OCI-LY7 (cell line): Measurements from ENCODE around the gene PXDN. TPM values are rescaled to one million over a fixed set of nuclear protein-coding genes. Genes with fewer than 3 reads are reported as not detected.

Experiments
- BruUV-seq: library from RNA; stranded (reverse); fragments of 400-500 nt; replicated peaks from 2 replicates; lab custom pipeline; 2021; lab: Mats Ljungman, UMichigan
- CTCF ChIA-PET: fragments of 300-600 bp; sonication (Branson Sonifier 250); formaldehyde crosslinking; loops from one replicate; lab custom pipeline; 2022; ENCODE audit warnings: antibody characterized with exemption; ENCODE audit not compliant: unreplicated experiment; lab: Charles Lee
- POLR2A ChIA-PET: fragments of 300-600 bp; sonication (Branson Sonifier 250); formaldehyde crosslinking; loops from one replicate; lab custom pipeline; 2022; ENCODE audit warnings: antibody characterized with exemption; lab: Charles Lee
- DNase-seq: peaks from one replicate; pipeline ENCODE4 v3.0.0-alpha.2; 2015; ENCODE audit warnings: low spot score
- H2AFZ ChIP-seq: fragments of 200-600 bp; sonication (generic), shearing (Covaris generic); 2 replicates; pipeline ENCODE4 v1.6.1; 2014; ENCODE audit warnings: mild to moderate bottlenecking, antibody characterized with exemption, low read length, moderate library complexity
- H3K27ac ChIP-seq: fragments of 200-600 bp; sonication (generic); 2 replicates; pipeline ENCODE4 v1.5.1; 2014; ENCODE audit warnings: mixed run types, low read depth, mild to moderate bottlenecking, moderate library complexity, low read length, inconsistent platforms; ENCODE audit not compliant: poor library complexity, severe bottlenecking
- H3K36me3 ChIP-seq: fragments of 200-600 bp; sonication (generic); 2 replicates; pipeline ENCODE4 v1.6.1; 2014; ENCODE audit warnings: mild to moderate bottlenecking, antibody characterized with exemption, low read length, moderate library complexity, mixed read lengths; ENCODE audit not compliant: insufficient read depth
- H3K4me1 ChIP-seq: fragments of 200-600 bp; sonication (generic); 2 replicates; pipeline ENCODE4 v1.5.1; 2014; ENCODE audit warnings: mild to moderate bottlenecking, low read length; ENCODE audit not compliant: insufficient read depth, poor library complexity, severe bottlenecking
- H3K4me2 ChIP-seq: fragments of 200-600 bp; sonication (generic); 2 replicates; pipeline ENCODE4 v1.6.1; 2014; ENCODE audit warnings: mild to moderate bottlenecking, low read length
- H3K4me3 ChIP-seq: fragments of 200-600 bp; sonication (generic); 2 replicates; pipeline ENCODE4 v1.5.1; 2014; ENCODE audit warnings: mild to moderate bottlenecking, low read depth, low read length; ENCODE audit not compliant: poor library complexity, severe bottlenecking
- H3K79me2 ChIP-seq: fragments of 200-600 bp; sonication (generic); 2 replicates; pipeline ENCODE4 v1.6.1; 2016; ENCODE audit warnings: low read depth, mild to moderate bottlenecking, low read length, moderate library complexity, mixed read lengths; ENCODE audit not compliant: insufficient read depth
- H3K9me2 ChIP-seq: fragments of 200-600 bp; sonication (generic); 2 replicates; pipeline ENCODE4 v1.6.1; 2016; ENCODE audit warnings: mild to moderate bottlenecking, low read length, mixed read lengths; ENCODE audit not compliant: insufficient read depth
- H3K9me3 ChIP-seq: fragments of 200-600 bp; sonication (generic); 2 replicates; pipeline ENCODE4 v1.6.1; 2014; ENCODE audit warnings: mild to moderate bottlenecking, mixed run types, low read length, mixed read lengths
- H4K20me1 ChIP-seq: fragments of 200-600 bp; sonication (generic); 2 replicates; pipeline ENCODE4 v1.6.1; 2014; ENCODE audit warnings: mild to moderate bottlenecking, antibody characterized with exemption, low read length, moderate library complexity, mixed read lengths; ENCODE audit not compliant: insufficient read depth
- EZH2phosphoT487 ChIP-seq: fragments of 200-600 bp; sonication (generic); IDR thresholded peaks from 2 replicates; pipeline ENCODE4 v1.6.1; 2018; ENCODE audit warnings: low read depth, borderline replicate concordance, mild to moderate bottlenecking, mixed run types, antibody characterized with exemption, low read length, moderate library complexity, mixed read lengths
- intact Hi-C: fragments of 100-400 bp; cut with micrococcal nuclease; formaldehyde crosslinking; loops from one replicate; pipeline ENCODE4 v1.10.0; 2022; ENCODE audit not compliant: unreplicated experiment
- total RNA-seq, 2 experiments: library from RNA; depleted of rRNA in 1 of 2; stranded (reverse); fragments of >200 nt in 1 of 2; shearing (Covaris generic) in 1 of 2; gene quantifications; 2 replicates each; pipeline ENCODE4 v1.2.3, GENCODE V29; 2014 to 2022
- TF ChIP-seq, protein P1 (sequence below): fragments of 200-600 bp; sonication (generic); conservative IDR thresholded peaks from 2 replicates; pipeline ENCODE4 v1.5.1; 2014; ENCODE audit warnings: mild to moderate bottlenecking, antibody characterized with exemption, low read length, moderate library complexity, mixed read lengths

Gene PXDN
- total RNA-seq, 2 experiments from 2014 or later = not detected

DNA sequence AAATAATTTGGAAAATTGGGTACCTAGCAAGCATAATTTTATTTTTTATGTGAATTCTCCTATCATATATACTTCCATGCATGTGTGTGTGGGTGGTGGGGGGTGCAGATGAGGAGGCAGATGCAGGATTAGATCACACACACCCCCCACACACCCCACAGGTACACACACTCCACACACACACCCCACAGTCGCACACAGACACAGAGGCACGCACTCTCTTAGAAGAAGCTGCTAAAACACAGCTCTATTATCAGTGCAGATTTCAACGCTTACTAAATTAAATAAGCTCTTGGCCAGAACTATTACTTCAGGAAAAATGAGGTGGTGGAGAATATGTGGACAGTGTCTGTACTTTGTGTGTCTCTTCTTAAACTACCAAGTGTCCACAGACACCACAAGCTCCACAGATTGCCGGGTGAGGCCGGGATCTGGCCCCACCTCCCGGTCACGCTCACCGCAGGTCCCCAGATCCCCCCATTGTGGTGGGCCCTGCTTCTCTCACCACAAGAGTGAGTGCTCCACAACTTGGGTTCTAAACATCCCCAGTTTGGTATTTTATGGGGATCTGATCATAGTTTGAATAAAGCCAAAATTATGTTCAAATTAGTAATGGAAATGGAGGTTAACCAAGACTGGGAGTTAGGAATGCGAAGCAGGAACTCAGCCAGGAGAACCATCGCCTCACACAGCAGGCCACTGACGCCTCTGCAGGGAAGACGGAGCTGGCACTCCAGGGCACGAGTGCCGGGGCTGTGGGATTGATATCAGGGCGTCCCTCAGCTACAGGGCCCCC, 102.1 kb downstream of the PXDN start:
- Histone ChIP-seq H4K20me1 (no peaks in the 10 kb centered on the region), H3K79me2 (no peaks in the 10 kb centered on the region), H3K36me3 (no peaks in the 10 kb centered on the region), H3K9me3 (no peaks in the 10 kb centered on the region), H3K4me1 (no peaks in the 10 kb centered on the region), H3K9me2 (no peaks in the 10 kb centered on the region), H3K4me2 (no peak overlapping the region), H2AFZ (no peak overlapping the region), H3K27ac (no peak overlapping the region), H3K4me3 (no peak overlapping the region)
- BruUV-seq = no TSS peak
- intact Hi-C loops = loop anchor here (2.0 kb wide), 1 partner anchor 49 kb away; no protein-coding TSS in a partner anchor
- ChIA-PET POLR2A (no interaction called here), CTCF (no interaction called here)
- TF ChIP-seq, protein P1, sequence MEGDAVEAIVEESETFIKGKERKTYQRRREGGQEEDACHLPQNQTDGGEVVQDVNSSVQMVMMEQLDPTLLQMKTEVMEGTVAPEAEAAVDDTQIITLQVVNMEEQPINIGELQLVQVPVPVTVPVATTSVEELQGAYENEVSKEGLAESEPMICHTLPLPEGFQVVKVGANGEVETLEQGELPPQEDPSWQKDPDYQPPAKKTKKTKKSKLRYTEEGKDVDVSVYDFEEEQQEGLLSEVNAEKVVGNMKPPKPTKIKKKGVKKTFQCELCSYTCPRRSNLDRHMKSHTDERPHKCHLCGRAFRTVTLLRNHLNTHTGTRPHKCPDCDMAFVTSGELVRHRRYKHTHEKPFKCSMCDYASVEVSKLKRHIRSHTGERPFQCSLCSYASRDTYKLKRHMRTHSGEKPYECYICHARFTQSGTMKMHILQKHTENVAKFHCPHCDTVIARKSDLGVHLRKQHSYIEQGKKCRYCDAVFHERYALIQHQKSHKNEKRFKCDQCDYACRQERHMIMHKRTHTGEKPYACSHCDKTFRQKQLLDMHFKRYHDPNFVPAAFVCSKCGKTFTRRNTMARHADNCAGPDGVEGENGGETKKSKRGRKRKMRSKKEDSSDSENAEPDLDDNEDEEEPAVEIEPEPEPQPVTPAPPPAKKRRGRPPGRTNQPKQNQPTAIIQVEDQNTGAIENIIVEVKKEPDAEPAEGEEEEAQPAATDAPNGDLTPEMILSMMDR = no peak
- no peak for DNase-seq

DNA sequence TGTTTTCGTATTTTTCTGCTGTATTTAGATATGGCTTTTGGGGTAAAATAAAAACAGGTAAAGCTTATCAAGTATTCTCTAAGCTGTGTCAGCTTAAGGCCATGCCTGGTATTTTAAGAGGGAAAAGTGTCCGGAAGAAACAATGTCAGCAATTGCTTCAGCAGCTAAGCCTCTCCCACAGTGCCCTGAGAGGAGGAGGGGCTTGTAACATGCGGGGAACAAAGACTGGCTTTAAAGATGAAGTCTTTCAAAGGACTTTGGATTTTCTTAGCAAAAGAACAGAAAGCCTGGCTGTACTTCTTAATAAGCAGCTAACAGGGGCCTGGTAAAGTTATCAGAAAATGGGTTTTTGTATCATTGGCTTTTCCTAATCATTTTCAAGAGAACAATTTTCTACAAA, 102.8 kb downstream of the PXDN start:
- no peak overlapping the region for H2AFZ ChIP-seq
- H4K20me1 ChIP-seq = no peaks in the 10 kb centered on the region
- H3K79me2 ChIP-seq = no peaks in the 10 kb centered on the region
- TF ChIP-seq, protein P1 = no peak
- no peak for TF ChIP-seq EZH2phosphoT487
- no peaks in the 10 kb centered on the region for H3K9me3 ChIP-seq
- no peaks in the 10 kb centered on the region for H3K36me3 ChIP-seq
- intact Hi-C loops = no loop called here
- CTCF ChIA-PET = no interaction called here
- H3K4me2 ChIP-seq = no peak overlapping the region
- H3K4me1 ChIP-seq = no peaks in the 10 kb centered on the region
- no TSS peak for BruUV-seq
- H3K9me2 ChIP-seq = no peaks in the 10 kb centered on the region
- POLR2A ChIA-PET = no interaction called here
- no peak for DNase-seq
- no peak overlapping the region for H3K4me3 ChIP-seq
- H3K27ac ChIP-seq = no peak overlapping the region
